ENCODE measurements around the gene SH3GL2. TPM values are rescaled to one million over a fixed set of nuclear protein-coding genes. Genes with fewer than 3 reads are reported as not detected.

SH3GL2 gene
- total RNA-seq, 1 experiment from 2014 or later = not detected

DNA sequence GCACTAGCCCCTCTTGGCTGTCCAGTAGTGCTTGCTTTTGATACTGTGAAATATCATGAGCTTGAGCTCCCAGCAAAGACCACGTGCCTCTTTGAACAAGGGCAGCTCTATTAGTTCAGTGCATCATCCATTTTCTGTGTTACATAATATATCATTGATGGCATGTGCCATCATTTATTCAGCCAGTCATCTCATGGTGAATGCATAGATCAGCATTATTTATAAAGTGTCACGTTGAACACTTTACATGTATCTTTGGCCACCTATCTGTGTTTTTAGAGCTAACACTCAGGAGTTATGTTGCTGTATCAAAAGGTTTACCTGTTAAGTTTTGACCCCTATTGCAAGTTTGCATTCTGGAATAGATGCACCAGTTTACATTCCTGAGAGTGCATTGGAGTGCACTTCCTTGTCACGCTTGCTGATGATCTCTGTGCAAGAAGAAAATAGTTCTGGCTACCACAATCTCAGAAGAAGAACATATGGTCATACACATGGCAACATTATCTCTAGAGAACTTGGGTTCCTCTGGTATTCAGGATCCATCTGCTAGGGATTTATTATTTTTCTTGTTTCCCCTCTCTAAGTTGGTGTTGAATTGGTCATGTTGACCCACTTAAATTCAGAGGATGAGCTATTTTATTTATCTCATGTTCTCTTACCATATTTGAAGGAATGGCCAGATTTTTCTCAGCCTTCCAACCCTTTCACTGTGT is 120.9 kb downstream of the SH3GL2 start:
- DNase-seq (ENCODE audit: low read depth, low spot score) (no peak), ATAC-seq (no peak)
- no peaks in the 10 kb centered on the region for H3K4me1 ChIP-seq (ENCODE audit: control insufficient read depth, insufficient read depth, low read length)
- H3K27me3 ChIP-seq (ENCODE audit: control insufficient read depth, insufficient read depth, low read length) = no peaks in the 10 kb centered on the region
- in situ Hi-C loops (cut with HindIII; ENCODE audit: low pct_unique_long_range_greater_than_20kb, low sequenced_read_pairs) = no loop called here
- TF ChIP-seq SIN3A (IDR thresholded peaks at IDR 0.05; ENCODE audit: borderline replicate concordance, insufficient read depth, low read depth, low read length) = no peak
- CTCF ChIA-PET = no interaction called here
- no peak overlapping the region for H3K4me3 ChIP-seq (ENCODE audit: low read depth in 2 of 2, low read length in 2 of 2)
- H3K27ac ChIP-seq (ENCODE audit: low read length) = no peak overlapping the region
- POLR2A ChIA-PET = no interaction called here
- no TSS peak for BruUV-seq (replicated peaks)
- H3K36me3 ChIP-seq (ENCODE audit: control insufficient read depth, insufficient read depth, low read length) = no peaks in the 10 kb centered on the region
- no peaks in the 10 kb centered on the region for H3K9me3 ChIP-seq (ENCODE audit: control insufficient read depth, insufficient read depth, low read depth, low read length)
- intact Hi-C loops (cut with micrococcal nuclease; ENCODE audit: unreplicated experiment) = no loop called here

DNA sequence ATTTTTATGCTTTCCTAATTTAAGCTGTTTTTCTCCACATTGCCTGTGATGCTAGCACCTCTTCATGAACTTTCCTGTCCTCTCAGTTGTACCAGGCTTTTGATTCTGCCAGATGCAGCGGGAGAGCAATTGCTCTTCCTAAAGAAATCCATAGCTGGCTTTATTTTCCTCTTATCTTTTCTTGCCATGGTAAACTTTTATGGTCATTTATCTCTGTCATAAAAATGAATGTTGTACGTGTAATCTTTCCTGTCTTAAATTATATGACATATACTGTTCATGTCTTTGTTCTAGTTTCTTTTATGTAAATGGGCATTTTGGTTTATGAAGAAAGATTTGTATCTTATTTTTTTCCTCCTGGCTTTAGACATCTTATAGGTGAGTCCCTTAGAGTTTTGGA is 127.5 kb downstream of the SH3GL2 start:
- no peaks in the 10 kb centered on the region for H3K36me3 ChIP-seq (ENCODE audit: control insufficient read depth, insufficient read depth, low read length)
- no peak overlapping the region for H3K4me3 ChIP-seq (ENCODE audit: low read depth in 2 of 2, low read length in 2 of 2)

More for the DNA sequence above, 127.5 kb downstream of the SH3GL2 start:
- TF ChIP-seq TCF7L2 (IDR thresholded peaks at IDR 0.05; ENCODE audit: low read depth, low read length) = no peak
- TF ChIP-seq, protein P1, sequence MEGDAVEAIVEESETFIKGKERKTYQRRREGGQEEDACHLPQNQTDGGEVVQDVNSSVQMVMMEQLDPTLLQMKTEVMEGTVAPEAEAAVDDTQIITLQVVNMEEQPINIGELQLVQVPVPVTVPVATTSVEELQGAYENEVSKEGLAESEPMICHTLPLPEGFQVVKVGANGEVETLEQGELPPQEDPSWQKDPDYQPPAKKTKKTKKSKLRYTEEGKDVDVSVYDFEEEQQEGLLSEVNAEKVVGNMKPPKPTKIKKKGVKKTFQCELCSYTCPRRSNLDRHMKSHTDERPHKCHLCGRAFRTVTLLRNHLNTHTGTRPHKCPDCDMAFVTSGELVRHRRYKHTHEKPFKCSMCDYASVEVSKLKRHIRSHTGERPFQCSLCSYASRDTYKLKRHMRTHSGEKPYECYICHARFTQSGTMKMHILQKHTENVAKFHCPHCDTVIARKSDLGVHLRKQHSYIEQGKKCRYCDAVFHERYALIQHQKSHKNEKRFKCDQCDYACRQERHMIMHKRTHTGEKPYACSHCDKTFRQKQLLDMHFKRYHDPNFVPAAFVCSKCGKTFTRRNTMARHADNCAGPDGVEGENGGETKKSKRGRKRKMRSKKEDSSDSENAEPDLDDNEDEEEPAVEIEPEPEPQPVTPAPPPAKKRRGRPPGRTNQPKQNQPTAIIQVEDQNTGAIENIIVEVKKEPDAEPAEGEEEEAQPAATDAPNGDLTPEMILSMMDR (IDR thresholded peaks at IDR 0.05) = no peak
- no peak for TF ChIP-seq SIN3A (IDR thresholded peaks at IDR 0.05; ENCODE audit: borderline replicate concordance, insufficient read depth, low read depth, low read length)
- no peak for TF ChIP-seq POLR2AphosphoS5 (IDR thresholded peaks at IDR 0.05; ENCODE audit: low read depth, low read length)
- TF ChIP-seq, protein P2, sequence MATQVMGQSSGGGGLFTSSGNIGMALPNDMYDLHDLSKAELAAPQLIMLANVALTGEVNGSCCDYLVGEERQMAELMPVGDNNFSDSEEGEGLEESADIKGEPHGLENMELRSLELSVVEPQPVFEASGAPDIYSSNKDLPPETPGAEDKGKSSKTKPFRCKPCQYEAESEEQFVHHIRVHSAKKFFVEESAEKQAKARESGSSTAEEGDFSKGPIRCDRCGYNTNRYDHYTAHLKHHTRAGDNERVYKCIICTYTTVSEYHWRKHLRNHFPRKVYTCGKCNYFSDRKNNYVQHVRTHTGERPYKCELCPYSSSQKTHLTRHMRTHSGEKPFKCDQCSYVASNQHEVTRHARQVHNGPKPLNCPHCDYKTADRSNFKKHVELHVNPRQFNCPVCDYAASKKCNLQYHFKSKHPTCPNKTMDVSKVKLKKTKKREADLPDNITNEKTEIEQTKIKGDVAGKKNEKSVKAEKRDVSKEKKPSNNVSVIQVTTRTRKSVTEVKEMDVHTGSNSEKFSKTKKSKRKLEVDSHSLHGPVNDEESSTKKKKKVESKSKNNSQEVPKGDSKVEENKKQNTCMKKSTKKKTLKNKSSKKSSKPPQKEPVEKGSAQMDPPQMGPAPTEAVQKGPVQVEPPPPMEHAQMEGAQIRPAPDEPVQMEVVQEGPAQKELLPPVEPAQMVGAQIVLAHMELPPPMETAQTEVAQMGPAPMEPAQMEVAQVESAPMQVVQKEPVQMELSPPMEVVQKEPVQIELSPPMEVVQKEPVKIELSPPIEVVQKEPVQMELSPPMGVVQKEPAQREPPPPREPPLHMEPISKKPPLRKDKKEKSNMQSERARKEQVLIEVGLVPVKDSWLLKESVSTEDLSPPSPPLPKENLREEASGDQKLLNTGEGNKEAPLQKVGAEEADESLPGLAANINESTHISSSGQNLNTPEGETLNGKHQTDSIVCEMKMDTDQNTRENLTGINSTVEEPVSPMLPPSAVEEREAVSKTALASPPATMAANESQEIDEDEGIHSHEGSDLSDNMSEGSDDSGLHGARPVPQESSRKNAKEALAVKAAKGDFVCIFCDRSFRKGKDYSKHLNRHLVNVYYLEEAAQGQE (IDR thresholded peaks at IDR 0.05; ENCODE audit: insufficient read depth in 1 of 2, low read depth in 2 of 2, low read length in 1 of 2) = no peak
- Histone ChIP-seq H3K9me3 (ENCODE audit: control insufficient read depth, insufficient read depth, low read depth, low read length) (no peaks in the 10 kb centered on the region), H3K4me1 (ENCODE audit: control insufficient read depth, insufficient read depth, low read length) (no peaks in the 10 kb centered on the region), H3K27ac (ENCODE audit: low read length) (no peak overlapping the region), H3K27me3 (ENCODE audit: control insufficient read depth, insufficient read depth, low read length) (no peaks in the 10 kb centered on the region)
- intact Hi-C loops (cut with micrococcal nuclease; ENCODE audit: unreplicated experiment) = no loop called here
- ChIA-PET CTCF (no interaction called here), POLR2A (no interaction called here)
- BruUV-seq (replicated peaks) = no TSS peak
- DNase-seq (ENCODE audit: low read depth, low spot score) (no peak), ATAC-seq (no peak)
- in situ Hi-C loops (cut with HindIII; ENCODE audit: low pct_unique_long_range_greater_than_20kb, low sequenced_read_pairs) = no loop called here

Data from Panc1 (cell line).